HepG2 (cell line): ENCODE measurements around the gene ELAVL3. TPM values are rescaled to one million over a fixed set of nuclear protein-coding genes. Genes with fewer than 3 reads are reported as not detected.

Experiments
- ATF1 ChIP-seq: IDR thresholded peaks from 2 replicates; pipeline ENCODE4 v1.6.1; 2016; ENCODE audit warnings: mild to moderate bottlenecking, control low read depth
- CBX2 ChIP-seq, 2 experiments: fragments of 200-600 bp in 1 of 2; sonication (generic); formaldehyde crosslinking in 1 of 2; IDR thresholded peaks; 2 replicates each; pipeline versions ENCODE4 v1.7.0 to v1.8.1; 2018 to 2022; ENCODE audit warnings: low read depth in 2 of 2, low read length in 1 of 2, mild to moderate bottlenecking in 1 of 2, missing genetic modification reagents in 1 of 2
- GPN1 ChIP-seq: sonication (generic); formaldehyde crosslinking; IDR thresholded peaks from 2 replicates; pipeline ENCODE4 v1.5.1; 2020; ENCODE audit warnings: missing genetic modification reagents, borderline replicate concordance
- MEIS2 ChIP-seq: sonication (generic); formaldehyde crosslinking; IDR thresholded peaks from 2 replicates; pipeline ENCODE4 v1.9.0; 2021; ENCODE audit warnings: mild to moderate bottlenecking, missing genetic modification reagents
- MIXL1 ChIP-seq: IDR thresholded peaks from 2 replicates; pipeline ENCODE4 v1.6.1; 2016
- MTA1 ChIP-seq: sonication (generic); formaldehyde crosslinking; IDR thresholded peaks from 2 replicates; pipeline ENCODE4 v1.4.0; 2020; ENCODE audit warnings: missing genetic modification reagents, mild to moderate bottlenecking, borderline replicate concordance
- NCOA1 ChIP-seq: sonication (generic); formaldehyde crosslinking; IDR thresholded peaks from 2 replicates; pipeline ENCODE4 v1.9.0; 2021; ENCODE audit warnings: missing genetic modification reagents
- RFX1 ChIP-seq: fragments of 450-650 bp; IDR thresholded peaks from 2 replicates; pipeline ENCODE4 v1.6.1; 2017
- SALL2 ChIP-seq: sonication (generic); formaldehyde crosslinking; IDR thresholded peaks from 2 replicates; pipeline ENCODE4 v1.8.1; 2023; ENCODE audit warnings: mild to moderate bottlenecking, missing genetic modification reagents, inconsistent platforms
- SMC3 ChIP-seq: IDR thresholded peaks from 2 replicates; pipeline ENCODE4 v1.6.1; 2011; ENCODE audit warnings: low read length, improper control_type of control experiment
- TBL1XR1 ChIP-seq: fragments of 150-350 bp; IDR thresholded peaks from 2 replicates; pipeline ENCODE4 v1.6.1; 2014; ENCODE audit warnings: borderline replicate concordance, low read length; ENCODE audit not compliant: partially characterized antibody
- ZBTB21 ChIP-seq: sonication (generic); formaldehyde crosslinking; IDR thresholded peaks from 2 replicates; pipeline ENCODE4 v1.4.0; 2020; ENCODE audit warnings: missing genetic modification reagents
- ZBTB42 ChIP-seq: sonication (generic); formaldehyde crosslinking; IDR thresholded peaks from 2 replicates; pipeline ENCODE4 v1.5.0; 2020; ENCODE audit warnings: mild to moderate bottlenecking, missing genetic modification reagents
- ZFY ChIP-seq: sonication (generic); formaldehyde crosslinking; IDR thresholded peaks from 2 replicates; pipeline ENCODE4 v1.4.0; 2020; ENCODE audit warnings: missing genetic modification reagents
- ZNF329 ChIP-seq: sonication (generic); formaldehyde crosslinking; IDR thresholded peaks from 2 replicates; pipeline ENCODE4 v1.9.0; 2021; ENCODE audit warnings: low read depth, mild to moderate bottlenecking, missing genetic modification reagents
- ZNF331 ChIP-seq: sonication (generic); formaldehyde crosslinking; IDR thresholded peaks from 2 replicates; pipeline ENCODE4 v1.4.0; 2020; ENCODE audit warnings: missing genetic modification reagents
- ZNF44 ChIP-seq: sonication (generic); formaldehyde crosslinking; IDR thresholded peaks from 2 replicates; pipeline ENCODE4 v1.5.1; 2020; ENCODE audit warnings: mild to moderate bottlenecking, missing genetic modification reagents
- ZNF441 ChIP-seq: sonication (generic); formaldehyde crosslinking; IDR thresholded peaks from 2 replicates; pipeline ENCODE4 v1.7.0; 2021; ENCODE audit warnings: missing genetic modification reagents, borderline replicate concordance
- ZNF556 ChIP-seq: sonication (generic); formaldehyde crosslinking; IDR thresholded peaks from 2 replicates; pipeline ENCODE4 v1.4.0; 2020; ENCODE audit warnings: mild to moderate bottlenecking, missing genetic modification reagents, borderline replicate concordance
- ZNF737 ChIP-seq: sonication (generic); formaldehyde crosslinking; IDR thresholded peaks from 2 replicates; pipeline ENCODE4 v1.5.0; 2020; ENCODE audit warnings: missing genetic modification reagents, mild to moderate bottlenecking, borderline replicate concordance
- ZNF780A ChIP-seq: sonication (generic); formaldehyde crosslinking; IDR thresholded peaks from 2 replicates; pipeline ENCODE4 v1.8.0; 2022; ENCODE audit warnings: mild to moderate bottlenecking, missing genetic modification reagents, moderate library complexity
- polyA plus RNA-seq, 8 experiments: library from polyadenylated mRNA; depleted of rRNA in 3 of 8; stranded (reverse) in 7 of 8; unstranded in 1 of 8; fragments of >200 nt; fragmentation: Illumina TruSeq in 4 of 8; extraction: Trizol in 4 of 8; gene quantifications; 2 replicates each; pipeline versions ENCODE4 v1.2.1 to v1.2.3, GENCODE V29; 2011 to 2016; ENCODE audit warnings: low read depth in 4 of 8, missing spikeins in 1 of 8, mixed read lengths in 1 of 8; ENCODE audit not compliant: insufficient read depth in 1 of 8
- total RNA-seq, 5 experiments: library from RNA; depleted of rRNA; stranded (reverse); fragments of >200 nt; fragmentation: Illumina TruSeq; extraction: Trizol; gene quantifications; 2 replicates each; pipeline ENCODE4 v1.2.3, GENCODE V29; 2016; ENCODE audit warnings: low read depth in 1 of 5
- TF ChIP-seq, protein P1 (sequence below), 2 experiments: fragments of 450-650 bp in 1 of 2; sonication (generic) in 1 of 2; formaldehyde crosslinking; IDR thresholded peaks; 2 replicates each; pipeline versions ENCODE4 v1.5.0 to v1.8.0; 2020 to 2022; ENCODE audit warnings: mild to moderate bottlenecking in 1 of 2, missing genetic modification reagents in 1 of 2
- TF ChIP-seq, protein P2 (sequence below): sonication (generic); formaldehyde crosslinking; IDR thresholded peaks from 2 replicates; pipeline ENCODE4 v1.8.1; 2023; ENCODE audit warnings: mild to moderate bottlenecking, missing genetic modification reagents
- TF ChIP-seq, protein P3 (sequence below): sonication (generic); formaldehyde crosslinking; IDR thresholded peaks from 2 replicates; pipeline ENCODE4 v1.9.0; 2022; ENCODE audit warnings: low read depth, missing genetic modification reagents
- TF ChIP-seq, protein P4 (sequence below): sonication (generic); formaldehyde crosslinking; IDR thresholded peaks from 2 replicates; pipeline ENCODE4 v1.5.1; 2020; ENCODE audit warnings: missing genetic modification reagents, mild to moderate bottlenecking, borderline replicate concordance

The ELAVL3 gene
- total and polyA plus RNA-seq, 2 of the 13 experiments (the other 11 are each of a cell fraction or from before 2014, with no cell fraction given) = 0.03 TPM; not detected in 1

DNA sequence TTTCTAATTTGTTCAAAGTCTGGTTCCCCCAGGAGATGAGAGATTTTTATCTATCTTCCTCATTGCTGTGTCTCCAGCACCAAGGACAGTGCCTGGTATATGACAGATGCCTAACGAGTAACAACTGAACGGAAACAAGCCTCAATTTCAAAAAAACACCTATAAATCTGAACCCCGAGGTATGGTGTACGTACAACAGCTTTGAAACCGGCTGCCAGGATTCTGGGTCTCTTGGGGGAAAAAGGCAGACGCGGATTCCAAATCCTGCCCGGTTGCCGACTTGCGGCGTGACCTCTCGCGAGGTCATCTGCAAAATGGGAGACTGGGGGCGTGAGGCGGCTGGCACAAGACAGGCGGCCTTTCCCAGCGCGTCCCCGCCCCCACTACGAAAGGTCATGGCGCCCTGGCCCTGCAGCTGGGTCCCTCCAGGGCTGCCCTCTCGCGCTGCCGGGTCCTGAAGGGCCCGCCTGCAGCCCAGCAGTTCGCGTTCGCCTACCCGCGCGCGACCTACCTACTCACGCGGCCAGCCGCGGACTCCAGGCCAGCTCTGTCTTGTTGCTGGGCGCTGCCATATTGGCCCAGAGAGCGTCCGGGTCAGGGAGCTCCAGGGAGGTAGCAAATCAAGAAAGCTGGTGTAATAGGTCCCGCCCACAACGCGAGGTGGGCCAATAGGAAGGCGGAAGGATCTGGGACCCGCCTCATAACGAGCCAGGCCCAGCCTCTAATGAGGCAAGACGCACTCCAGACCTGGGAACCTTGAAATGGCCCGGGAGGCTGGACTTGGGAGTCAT lies 47.9 kb upstream of the ELAVL3 start, which contains the start of gene ECSIT (continued):
- TF ChIP-seq ZNF556 (CRISPR knock-in tag) (0 out of 2 replicates have a peak, but pooled peaks have one; percentile 87), ZNF441 (CRISPR knock-in tag) (peak; percentile 49), ZNF329 (peak; percentile 46; the same call in 1 of the 2 replicates), ZFY (peak; percentile 92), ZNF331 (CRISPR knock-in tag) (no peak; the same call in 1 of the 2 replicates), SMC3 (no peak), CBX2 (IDR thresholded peaks at IDR 0.05; ENCODE audit: low read depth, low read length) (no peak), CBX2 (CRISPR knock-in tag; IDR thresholded peaks at IDR 0.05; ENCODE audit: low read depth) (no peak), SALL2 (CRISPR knock-in tag) (peak; percentile 80; the same call in 1 of the 2 replicates), MTA1 (CRISPR knock-in tag) (peak; percentile 72; the same call in 1 of the 2 replicates), GPN1 (CRISPR knock-in tag) (no peak), NCOA1 (CRISPR knock-in tag) (no peak), ZBTB21 (no peak; the same call in 1 of the 2 replicates), ZNF780A (no peak; the same call in 1 of the 2 replicates), ATF1 (no peak; the same call in 1 of the 2 replicates), TBL1XR1 (peak; percentile 22), ZNF44 (CRISPR knock-in tag) (peak; percentile 90; the same call in 1 of the 2 replicates), ZNF737 (CRISPR knock-in tag) (no peak), MEIS2 (CRISPR knock-in tag) (peak; percentile 60; the same call in 1 of the 2 replicates), ZBTB42 (peak; percentile 41; the same call in 1 of the 2 replicates), MIXL1 (0 out of 2 replicates have a peak, but pooled peaks have one; percentile 29), RFX1 (no peak)
- TF ChIP-seq, protein P1, sequence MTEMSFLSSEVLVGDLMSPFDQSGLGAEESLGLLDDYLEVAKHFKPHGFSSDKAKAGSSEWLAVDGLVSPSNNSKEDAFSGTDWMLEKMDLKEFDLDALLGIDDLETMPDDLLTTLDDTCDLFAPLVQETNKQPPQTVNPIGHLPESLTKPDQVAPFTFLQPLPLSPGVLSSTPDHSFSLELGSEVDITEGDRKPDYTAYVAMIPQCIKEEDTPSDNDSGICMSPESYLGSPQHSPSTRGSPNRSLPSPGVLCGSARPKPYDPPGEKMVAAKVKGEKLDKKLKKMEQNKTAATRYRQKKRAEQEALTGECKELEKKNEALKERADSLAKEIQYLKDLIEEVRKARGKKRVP (CRISPR knock-in tag; IDR thresholded peaks at IDR 0.05) = peak in 1 of 2 experiments; percentile 35; a peak in 1 of 4 replicates
- TF ChIP-seq, protein P2, sequence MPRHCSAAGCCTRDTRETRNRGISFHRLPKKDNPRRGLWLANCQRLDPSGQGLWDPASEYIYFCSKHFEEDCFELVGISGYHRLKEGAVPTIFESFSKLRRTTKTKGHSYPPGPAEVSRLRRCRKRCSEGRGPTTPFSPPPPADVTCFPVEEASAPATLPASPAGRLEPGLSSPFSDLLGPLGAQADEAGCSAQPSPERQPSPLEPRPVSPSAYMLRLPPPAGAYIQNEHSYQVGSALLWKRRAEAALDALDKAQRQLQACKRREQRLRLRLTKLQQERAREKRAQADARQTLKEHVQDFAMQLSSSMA (CRISPR knock-in tag) = 0 out of 2 replicates have a peak, but pooled peaks have one; percentile 71
- TF ChIP-seq, protein P3, sequence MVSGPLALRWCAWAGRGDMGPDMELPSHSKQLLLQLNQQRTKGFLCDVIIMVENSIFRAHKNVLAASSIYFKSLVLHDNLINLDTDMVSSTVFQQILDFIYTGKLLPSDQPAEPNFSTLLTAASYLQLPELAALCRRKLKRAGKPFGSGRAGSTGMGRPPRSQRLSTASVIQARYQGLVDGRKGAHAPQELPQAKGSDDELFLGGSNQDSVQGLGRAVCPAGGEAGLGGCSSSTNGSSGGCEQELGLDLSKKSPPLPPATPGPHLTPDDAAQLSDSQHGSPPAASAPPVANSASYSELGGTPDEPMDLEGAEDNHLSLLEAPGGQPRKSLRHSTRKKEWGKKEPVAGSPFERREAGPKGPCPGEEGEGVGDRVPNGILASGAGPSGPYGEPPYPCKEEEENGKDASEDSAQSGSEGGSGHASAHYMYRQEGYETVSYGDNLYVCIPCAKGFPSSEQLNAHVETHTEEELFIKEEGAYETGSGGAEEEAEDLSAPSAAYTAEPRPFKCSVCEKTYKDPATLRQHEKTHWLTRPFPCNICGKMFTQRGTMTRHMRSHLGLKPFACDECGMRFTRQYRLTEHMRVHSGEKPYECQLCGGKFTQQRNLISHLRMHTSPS = no peak
- TF ChIP-seq, protein P4, sequence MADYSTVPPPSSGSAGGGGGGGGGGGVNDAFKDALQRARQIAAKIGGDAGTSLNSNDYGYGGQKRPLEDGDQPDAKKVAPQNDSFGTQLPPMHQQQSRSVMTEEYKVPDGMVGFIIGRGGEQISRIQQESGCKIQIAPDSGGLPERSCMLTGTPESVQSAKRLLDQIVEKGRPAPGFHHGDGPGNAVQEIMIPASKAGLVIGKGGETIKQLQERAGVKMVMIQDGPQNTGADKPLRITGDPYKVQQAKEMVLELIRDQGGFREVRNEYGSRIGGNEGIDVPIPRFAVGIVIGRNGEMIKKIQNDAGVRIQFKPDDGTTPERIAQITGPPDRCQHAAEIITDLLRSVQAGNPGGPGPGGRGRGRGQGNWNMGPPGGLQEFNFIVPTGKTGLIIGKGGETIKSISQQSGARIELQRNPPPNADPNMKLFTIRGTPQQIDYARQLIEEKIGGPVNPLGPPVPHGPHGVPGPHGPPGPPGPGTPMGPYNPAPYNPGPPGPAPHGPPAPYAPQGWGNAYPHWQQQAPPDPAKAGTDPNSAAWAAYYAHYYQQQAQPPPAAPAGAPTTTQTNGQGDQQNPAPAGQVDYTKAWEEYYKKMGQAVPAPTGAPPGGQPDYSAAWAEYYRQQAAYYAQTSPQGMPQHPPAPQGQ (CRISPR knock-in tag) = no peak
